NK-92 (cell line): Measurements from ENCODE around the gene KCTD11.
A peak's percentile ranks its signal among the peaks of the same experiment; 100 is the strongest.

Source experiments
- DNase-seq: peaks from one replicate; lab custom pipeline; 2025; ENCODE audit not compliant: unreplicated experiment; lab: John Stamatoyannopoulos, UW

The KCTD11 gene

DNA sequence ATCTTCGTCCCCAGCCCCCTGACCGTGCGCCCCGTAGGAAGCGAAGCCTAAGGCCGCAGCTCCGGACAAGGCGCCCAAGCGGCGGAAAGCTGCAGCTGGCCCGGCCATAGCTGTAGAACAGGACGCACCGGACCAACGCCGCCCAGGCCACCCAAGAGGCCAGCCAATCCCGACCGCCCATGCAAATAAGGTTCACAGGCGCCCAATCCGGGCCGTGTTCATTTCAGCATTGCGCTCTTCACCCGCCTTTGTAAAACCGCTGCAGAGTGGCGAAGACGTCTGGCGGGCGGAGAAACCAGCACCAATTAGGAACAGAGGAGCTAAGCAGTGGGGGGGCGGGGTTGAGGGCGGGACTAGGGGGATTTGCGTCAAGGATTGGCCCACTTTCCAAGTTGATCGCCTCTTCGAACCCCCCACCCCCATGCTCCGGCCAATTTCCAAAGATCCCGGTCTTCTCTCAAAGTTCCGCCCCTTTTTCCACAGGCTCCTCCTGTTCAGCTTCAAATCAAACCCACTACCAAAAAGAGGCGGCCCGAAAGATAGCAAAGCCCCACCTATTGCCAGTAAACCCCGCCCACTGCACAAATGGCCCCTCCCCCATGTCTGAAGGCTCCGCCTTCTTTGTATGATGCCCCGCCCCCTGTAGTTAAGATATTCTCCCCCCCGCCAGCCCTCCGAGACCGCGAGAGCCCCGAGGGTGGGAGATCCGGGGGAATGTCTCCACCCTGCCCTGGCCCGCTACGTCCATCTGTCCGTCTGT is 52.2 kb downstream of the KCTD11 start, which contains the start of gene TMEM256:
Gene TMEM256, minus strand, starts transcription at position 121 of the 760 bp plus-strand sequence. Its CDS starts 13 bp downstream, at position 108.
- peak; percentile 95 for DNase-seq
